ENCODE data around the gene B3GNT4.
"Not testable (repeated sequence)": the region's sequence is repeated elsewhere in the genome, so short reads cannot be mapped to it uniquely, and the experiment has no call there.

Gene B3GNT4

GRCh38 chr12:122208073-122208820 is 4.7 kb downstream of the B3GNT4 start:
- no peak for DNase-seq (ENCODE audit: low read depth in 2 of 3, low spot score in 1 of 3)

- no peak for DNase-seq (ENCODE audit: low read depth in 2 of 3, low spot score in 1 of 3)
Observed at GRCh38 chr12:122215771-122216170, 12.3 kb downstream of the B3GNT4 start.

GRCh38 chr12:122216445-122216844 is 12.9 kb downstream of the B3GNT4 start:
- DNase-seq (ENCODE audit: low read depth in 2 of 3, low spot score in 1 of 3): no peak

GRCh38 chr12:122225683-122226365 is 22.3 kb downstream of the B3GNT4 start, which contains the start of gene DIABLO:
TSS of gene DIABLO (minus strand) at chr12:122226052. CDS start at chr12:122226014, 38 bp downstream.
- DNase-seq (ENCODE audit: low read depth in 2 of 3, low spot score in 1 of 3): peak; percentile 99 to 100 (median 100)

DNA sequence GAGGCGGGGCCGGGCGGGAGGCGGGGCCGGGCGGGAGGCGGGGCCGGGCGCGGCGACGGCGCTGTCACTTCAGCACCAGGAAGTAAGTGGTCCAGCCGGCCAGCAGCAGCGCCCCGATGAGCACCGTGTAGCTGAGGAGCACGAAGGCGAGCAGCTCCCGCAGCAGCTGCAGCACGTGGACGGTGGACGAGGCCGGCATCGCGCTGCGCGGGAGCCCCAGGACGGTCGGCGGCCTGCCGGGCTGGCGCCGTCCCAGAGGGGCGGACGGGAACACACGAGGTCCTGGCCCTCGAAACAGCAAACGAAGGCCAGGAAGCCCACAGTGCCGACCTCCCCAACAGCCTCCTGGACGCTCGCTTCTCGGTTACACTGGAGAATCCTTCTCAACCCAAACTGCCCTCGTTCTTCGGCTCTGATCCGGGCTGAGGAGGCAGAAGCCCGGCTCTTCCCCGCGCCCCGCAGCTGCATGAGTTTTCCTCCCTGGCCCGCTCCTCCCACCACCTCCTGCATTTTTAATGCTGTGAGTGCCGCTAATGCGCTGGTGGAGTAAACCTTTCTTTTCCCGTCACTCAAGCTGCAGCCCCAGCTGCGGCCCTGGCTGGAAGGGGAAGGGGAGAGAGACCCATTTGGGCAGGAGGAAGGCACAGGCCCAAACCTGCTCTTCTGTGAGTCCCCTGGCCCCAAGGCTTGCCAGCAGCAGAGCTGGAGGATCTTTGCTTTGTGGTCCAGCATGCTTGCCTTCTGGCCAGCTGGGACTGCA is 23.0 kb downstream of the B3GNT4 start:
- DNase-seq (ENCODE audit: low read depth in 2 of 3, low spot score in 1 of 3): no peak

GRCh38 chr12:122227341-122227740 is 23.8 kb downstream of the B3GNT4 start:
- no peak for DNase-seq (ENCODE audit: low read depth in 2 of 3, low spot score in 1 of 3)

DNA sequence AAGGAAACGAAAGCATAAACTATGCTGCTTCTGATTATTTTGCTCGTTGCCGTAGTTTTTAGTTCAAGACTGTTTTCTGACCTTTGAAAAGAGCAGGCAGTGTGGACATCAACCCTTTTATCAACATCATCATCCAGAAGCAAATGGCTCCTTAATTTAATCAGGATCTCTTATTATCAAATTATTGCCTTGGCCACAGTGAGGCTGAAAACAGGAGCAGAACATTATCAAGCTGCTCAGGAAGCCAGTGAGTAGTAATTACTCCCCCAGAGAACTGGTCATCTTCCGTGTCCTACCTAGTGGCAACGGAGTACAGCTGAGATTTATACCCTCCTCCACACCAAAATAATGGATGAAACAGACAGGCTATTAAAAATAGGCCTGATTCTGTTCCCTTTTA is 24.6 kb downstream of the B3GNT4 start:
- DNase-seq (ENCODE audit: low read depth in 2 of 3, low spot score in 1 of 3): no peak

- DNase-seq (ENCODE audit: low read depth in 2 of 3, low spot score in 1 of 3): no peak
Observed at GRCh38 chr12:122230798-122231197, 27.3 kb downstream of the B3GNT4 start.

GRCh38 chr12:122232691-122233090 is 29.2 kb downstream of the B3GNT4 start:
- DNase-seq (ENCODE audit: low read depth in 2 of 3, low spot score in 1 of 3): no peak

DNA sequence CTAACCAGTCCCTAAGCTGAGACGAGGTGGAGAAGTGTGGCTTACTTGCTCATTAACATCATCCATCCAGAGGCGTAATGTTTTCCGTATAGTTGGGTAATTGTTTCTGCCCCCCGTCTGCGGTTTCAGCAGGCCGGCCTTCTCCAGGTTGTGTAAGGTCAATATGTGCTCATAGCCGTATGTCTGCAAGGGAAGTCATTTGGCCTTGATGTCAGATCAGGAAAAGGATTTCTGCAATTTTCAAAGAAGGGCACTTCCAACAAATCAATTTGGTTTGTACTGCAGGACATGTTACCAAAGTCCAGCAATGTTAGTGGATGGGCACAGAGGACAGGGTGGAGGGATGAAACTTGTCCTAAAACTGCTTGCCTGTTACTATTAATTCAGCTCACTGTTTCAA is 32.2 kb downstream of the B3GNT4 start:
- DNase-seq (ENCODE audit: low read depth in 2 of 3, low spot score in 1 of 3): no peak

- DNase-seq (ENCODE audit: low read depth in 2 of 3, low spot score in 1 of 3): no peak
Observed at GRCh38 chr12:122238861-122239260, 35.4 kb downstream of the B3GNT4 start.

- no peak for DNase-seq (ENCODE audit: low read depth in 2 of 3, low spot score in 1 of 3)
Observed at GRCh38 chr12:122243965-122244364, 40.5 kb downstream of the B3GNT4 start.

- DNase-seq (ENCODE audit: low read depth in 2 of 3, low spot score in 1 of 3): no peak
Observed at GRCh38 chr12:122244565-122245371, 41.3 kb downstream of the B3GNT4 start.

GRCh38 chr12:122245553-122245952 is 42.0 kb downstream of the B3GNT4 start:
- DNase-seq (ENCODE audit: low read depth in 2 of 3, low spot score in 1 of 3): no peak

DNA sequence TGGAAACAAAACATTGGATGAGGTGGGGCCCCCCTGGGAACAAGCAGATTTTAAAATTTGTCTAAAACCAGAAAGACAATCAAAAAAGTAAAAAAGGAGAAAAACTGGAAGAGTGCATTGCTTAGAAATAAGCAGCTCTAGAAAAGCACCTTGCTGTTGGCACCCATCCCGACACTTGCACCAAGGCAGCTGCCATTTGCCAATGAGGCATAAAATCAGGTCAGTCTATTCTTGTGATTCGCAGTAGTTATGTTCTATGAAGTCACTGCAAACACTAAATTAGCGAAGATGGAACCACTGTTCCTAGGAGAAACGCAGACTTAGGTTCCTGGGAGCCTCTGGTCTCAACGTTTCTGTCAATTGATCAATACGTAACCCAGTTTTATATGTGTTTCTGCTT is 46.5 kb downstream of the B3GNT4 start:
- no peak for DNase-seq (ENCODE audit: low read depth in 2 of 3, low spot score in 1 of 3)

- DNase-seq (ENCODE audit: low read depth in 2 of 3, low spot score in 1 of 3): no peak
Observed at GRCh38 chr12:122250536-122250935, 47.0 kb downstream of the B3GNT4 start.

- not testable (repeated sequence) for DNase-seq (ENCODE audit: low read depth in 2 of 3, low spot score in 1 of 3)
Observed at GRCh38 chr12:122258462-122258861, 55.0 kb downstream of the B3GNT4 start.
